GM19463 (cell line): ENCODE measurements around the gene SH3RF1.
A peak's percentile ranks its signal among the peaks of the same experiment; 100 is the strongest.
"Not testable (repeated sequence)": the region's sequence is repeated elsewhere in the genome, so short reads cannot be mapped to it uniquely, and the experiment has no call there.

Experiments
- ATAC-seq: cut with Tn5 transposase; IDR thresholded peaks from one replicate; pipeline ENCODE4 v1.9.1; 2021; ENCODE audit warnings: mild to moderate bottlenecking, moderate library complexity; ENCODE audit not compliant: unreplicated experiment

The SH3RF1 gene

GRCh38 chr4:169270810-169271691, at the start of gene SH3RF1:
Gene SH3RF1 (minus strand): TSS chr4:169270956. CDS start chr4:169269212, 1,744 bp downstream.
- peak; percentile 62 for ATAC-seq

DNA sequence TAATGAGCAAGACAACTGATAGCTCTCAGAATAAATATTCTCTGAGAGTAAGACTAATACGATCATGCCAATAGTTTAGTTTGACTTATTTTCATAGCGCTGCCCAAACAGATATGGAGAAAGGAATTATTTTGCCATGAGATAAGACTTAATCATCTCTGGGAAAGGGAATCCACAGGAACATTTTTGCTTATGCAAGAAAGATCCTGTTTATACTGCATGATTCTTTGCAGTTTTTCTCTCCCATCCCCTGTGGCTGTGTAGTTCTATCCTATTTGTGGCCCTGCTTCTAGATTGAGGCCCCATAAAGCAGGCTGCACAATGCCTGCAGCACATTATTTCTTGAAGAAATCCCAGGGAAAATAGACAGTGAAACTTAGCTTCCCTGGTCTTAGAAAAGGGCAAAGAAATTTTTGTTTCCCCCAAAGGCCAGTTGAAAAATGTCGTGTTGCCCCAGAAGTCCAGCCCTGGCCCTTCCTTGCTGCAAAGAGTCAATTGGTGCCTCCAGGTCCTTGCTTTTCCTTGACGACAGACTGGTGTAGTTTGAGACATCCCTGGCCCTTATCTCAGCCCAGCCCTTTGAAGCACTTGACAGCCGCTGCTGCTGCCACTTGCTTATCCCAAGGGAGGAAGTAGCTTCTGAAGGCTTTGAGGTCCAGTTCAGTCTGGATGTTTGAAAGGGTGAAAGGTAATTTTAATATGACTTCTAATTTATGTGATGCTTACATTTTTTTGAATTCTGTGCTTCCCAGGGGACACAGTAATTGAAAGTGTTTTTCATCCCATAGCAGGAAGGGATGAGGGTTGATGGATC, 45.0 kb upstream of the SH3RF1 start:
- ATAC-seq: no peak

GRCh38 chr4:169314906-169315305, 44.1 kb upstream of the SH3RF1 start:
- no peak for ATAC-seq

- ATAC-seq: no peak
Observed at GRCh38 chr4:169313732-169314131, 43.0 kb upstream of the SH3RF1 start.

- no peak for ATAC-seq
Observed at GRCh38 chr4:169312690-169313422, 42.1 kb upstream of the SH3RF1 start.

GRCh38 chr4:169311643-169312365, 41.0 kb upstream of the SH3RF1 start:
- peak; percentile 92 for ATAC-seq

GRCh38 chr4:169309326-169309967, 38.7 kb upstream of the SH3RF1 start:
- no peak for ATAC-seq

GRCh38 chr4:169307576-169307975, 36.8 kb upstream of the SH3RF1 start:
- no peak for ATAC-seq

- ATAC-seq: no peak
Observed at GRCh38 chr4:169305651-169306050, 34.9 kb upstream of the SH3RF1 start.

DNA sequence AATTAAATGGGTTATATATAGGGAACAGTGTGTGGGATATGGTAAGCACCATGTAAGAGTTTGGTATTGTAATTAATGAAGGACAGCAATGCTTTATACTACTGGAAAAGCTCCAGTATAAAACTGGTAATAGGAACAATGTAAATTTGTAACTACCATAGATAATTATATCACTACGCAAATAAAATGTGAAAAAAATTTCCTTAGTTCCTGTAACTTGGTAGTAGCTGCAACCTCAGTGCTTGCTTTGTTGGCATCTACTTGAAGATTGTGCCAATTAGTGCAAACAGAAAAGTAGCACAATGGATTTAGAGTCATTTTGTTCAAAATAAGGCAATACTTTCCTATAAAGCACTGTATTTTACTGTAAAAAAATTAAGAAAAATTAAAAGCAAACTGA, 34.4 kb upstream of the SH3RF1 start:
- ATAC-seq: no peak

DNA sequence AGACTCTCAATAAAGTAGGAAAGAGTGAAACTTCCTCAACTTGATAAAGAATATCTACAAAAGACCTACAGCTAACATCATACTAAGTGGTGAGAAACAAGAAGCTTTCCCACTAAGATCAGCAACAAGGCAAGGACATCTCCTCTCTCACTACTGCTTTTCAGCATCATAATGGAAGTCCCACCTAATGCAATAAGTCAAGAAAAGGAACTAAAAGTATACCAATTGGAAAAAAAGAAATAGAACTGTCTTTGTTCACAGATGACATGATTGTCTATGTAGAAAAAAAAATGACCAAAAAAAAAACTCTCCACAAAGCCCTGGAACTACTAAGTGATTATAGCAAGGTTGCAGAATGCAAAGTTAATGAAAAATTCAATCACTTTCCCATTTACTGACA, 25.1 kb upstream of the SH3RF1 start:
- no peak for ATAC-seq

DNA sequence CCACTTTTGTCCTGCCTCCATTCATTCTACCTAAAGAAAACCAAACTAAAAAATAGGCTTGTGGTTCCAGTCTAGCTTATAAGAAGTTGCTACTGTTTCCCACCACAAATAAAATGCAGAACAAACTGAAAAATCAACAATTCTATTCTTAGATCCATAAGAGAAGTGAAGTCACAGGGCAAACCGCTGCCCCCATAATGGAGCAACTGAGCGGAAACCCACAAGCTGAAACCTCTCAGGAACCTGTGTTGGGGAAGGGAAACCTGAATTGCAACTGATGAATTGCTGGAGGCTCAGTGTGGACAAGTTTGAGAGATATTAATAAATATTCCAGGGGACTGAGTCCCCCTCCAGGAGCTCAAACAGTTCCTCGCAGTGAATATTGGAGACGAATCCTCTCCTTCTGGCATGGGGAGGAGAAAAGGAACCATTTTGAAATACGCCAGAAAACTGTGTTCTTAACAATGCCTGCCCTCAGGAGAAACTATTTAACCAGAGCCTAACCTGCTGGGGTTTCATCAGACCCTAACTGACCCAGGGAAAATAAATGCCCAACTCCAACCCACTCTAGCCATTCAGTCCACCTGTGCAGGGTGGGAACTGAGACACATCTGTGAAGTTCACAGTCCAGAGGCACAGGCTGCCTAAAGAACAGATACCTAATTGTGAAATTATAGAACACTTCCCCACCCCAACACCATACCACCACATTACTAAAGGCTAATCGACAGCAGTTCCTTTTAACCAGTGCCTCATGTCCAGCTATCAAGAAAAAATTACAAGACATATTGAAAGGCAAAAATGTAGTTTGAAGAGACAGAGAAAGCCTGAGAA, 22.8 kb upstream of the SH3RF1 start:
- ATAC-seq: peak; percentile 84

GRCh38 chr4:169287983-169288382, 17.2 kb upstream of the SH3RF1 start:
- not testable (repeated sequence) for ATAC-seq

GRCh38 chr4:169286562-169287301, 16.0 kb upstream of the SH3RF1 start:
- ATAC-seq: no peak

GRCh38 chr4:169283114-169283509, 12.4 kb upstream of the SH3RF1 start:
- ATAC-seq: no peak

DNA sequence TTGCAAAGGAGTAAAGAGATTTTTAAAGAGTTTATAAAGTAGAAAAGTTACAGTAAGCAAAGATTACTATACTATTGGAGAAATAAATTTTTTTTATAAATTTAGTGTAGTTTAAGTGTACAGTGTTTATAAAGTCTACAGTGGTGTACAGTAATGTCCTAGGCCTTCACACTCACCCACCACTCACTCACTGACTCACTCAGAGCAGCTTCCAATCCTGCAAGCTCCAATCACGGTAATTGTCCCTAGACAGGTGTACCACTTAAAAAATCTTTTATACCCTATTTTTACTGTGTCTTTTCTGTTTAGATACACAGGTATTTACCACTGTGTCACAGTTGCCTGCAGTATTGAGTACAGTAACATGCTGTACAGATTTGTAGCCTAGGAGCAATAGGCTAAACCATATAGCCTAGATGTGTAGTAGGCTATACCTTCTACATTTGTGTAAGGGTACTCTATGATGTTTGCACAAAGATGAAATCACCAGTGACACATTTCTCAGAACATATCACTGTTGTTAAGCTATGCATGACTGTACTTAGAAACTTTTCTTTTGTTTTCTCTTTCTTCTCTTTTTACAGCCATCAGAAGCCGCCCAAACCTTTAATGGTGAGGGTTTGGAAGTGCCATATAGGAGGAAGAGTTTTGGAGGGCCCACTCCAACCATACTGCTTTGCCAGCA, 11.8 kb upstream of the SH3RF1 start:
- no peak for ATAC-seq

- no peak for ATAC-seq
Observed at GRCh38 chr4:169279108-169279507, 8.4 kb upstream of the SH3RF1 start.

DNA sequence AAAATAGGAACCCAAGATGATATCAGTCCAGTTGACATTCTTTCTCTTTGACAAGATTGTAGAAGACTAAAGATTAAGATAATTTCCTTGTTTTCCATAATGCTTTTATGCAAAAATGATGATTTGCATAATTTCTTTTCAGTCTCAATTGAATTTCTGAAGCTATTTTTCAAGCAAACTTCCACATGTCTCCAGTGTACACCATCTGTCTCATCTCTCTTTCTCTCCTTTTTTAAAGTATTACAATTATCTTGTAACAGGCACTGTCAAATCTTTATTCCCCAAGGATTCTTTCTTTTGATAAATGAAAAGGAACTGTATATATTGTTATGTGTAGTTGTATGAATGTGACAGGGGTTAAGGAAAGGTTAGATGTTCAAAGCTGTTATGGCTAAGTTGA, 7.9 kb upstream of the SH3RF1 start:
- no peak for ATAC-seq
